ENCODE results near the gene ZBTB7C. TPM values are rescaled to one million over a fixed set of nuclear protein-coding genes. Genes with fewer than 3 reads are reported as not detected.

The ZBTB7C gene
- total and polyA plus RNA-seq, 4 donors, result 3.2 to 10.9 (median 3.7) TPM

GRCh38 chr18:48024009-48024512 is 385.1 kb downstream of the ZBTB7C start:
- Histone ChIP-seq H3K9me3 (ENCODE audit: control insufficient read depth in 4 of 4, insufficient read depth in 3 of 4, low read length in 3 of 4) (no peaks in the 10 kb centered on the region), H3K36me3 (ENCODE audit: control insufficient read depth in 4 of 4, insufficient read depth in 4 of 4, low read length in 4 of 4) (no peaks in the 10 kb centered on the region), H3K4me1 (ENCODE audit: control insufficient read depth in 5 of 5, insufficient read depth in 5 of 5, low read length in 5 of 5) (peaks cover 0 to 11% (median 0%) of the 10 kb centered on the region in 5 donors), H3K9ac (ENCODE audit: insufficient read depth in 1 of 2, low read length in 2 of 2) (no peak overlapping the region), H3K27me3 (ENCODE audit: control insufficient read depth in 3 of 3, insufficient read depth in 3 of 3, low read length in 2 of 3) (peaks cover 0 to 6% (median 4%) of the 10 kb centered on the region in 3 donors), H3K27ac (ENCODE audit: low read depth in 1 of 2, low read length in 1 of 2) (no peak overlapping the region), H3K4me3 (no peak overlapping the region)
- DNase-seq, result no peak
- TF ChIP-seq CTCF (IDR thresholded peaks at IDR 0.05; ENCODE audit: control extremely low read depth, extremely low read depth), result no peak
- 84 to 88% methylated on average over 4 of the region's 4 CpGs for WGBS, 2 donors
- ATAC-seq (ENCODE audit: insufficient read depth, low FRiP score), result no peak

DNA sequence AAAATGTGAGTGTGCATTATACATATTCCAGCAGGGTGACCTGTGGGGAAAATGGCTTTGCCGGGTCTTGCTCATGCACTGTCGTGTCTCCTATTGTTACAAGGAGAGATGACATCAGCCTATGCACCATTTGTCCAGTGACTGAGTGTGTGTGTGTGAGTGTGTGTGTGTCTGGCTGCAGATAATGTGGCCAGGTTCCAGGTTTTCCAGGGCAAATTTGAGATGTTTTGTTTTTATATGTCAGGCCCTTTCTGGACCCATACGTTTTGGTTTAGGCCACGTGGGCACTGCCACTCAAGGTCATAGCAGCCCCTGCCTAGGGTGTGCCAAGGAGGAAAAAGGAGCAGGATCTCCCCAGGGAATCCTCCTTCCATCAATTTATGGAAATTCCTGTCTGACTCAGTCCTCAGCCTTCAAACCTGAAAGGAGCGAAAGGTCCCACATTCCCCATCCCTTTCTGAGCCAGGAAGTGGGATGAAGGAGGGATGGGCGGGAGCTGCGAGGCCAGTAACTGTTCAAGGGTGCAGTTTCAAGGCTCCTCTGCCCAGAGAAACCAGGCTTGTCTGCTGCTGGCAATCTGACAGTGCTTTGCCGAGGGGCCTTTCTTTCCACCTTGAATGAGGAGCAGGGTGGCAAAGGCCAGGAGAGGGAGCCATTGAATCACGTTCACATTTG is 385.7 kb downstream of the ZBTB7C start:
- H3K27me3 ChIP-seq (ENCODE audit: control insufficient read depth in 3 of 3, insufficient read depth in 3 of 3, low read length in 2 of 3), result peaks cover 0 to 6% (median 4%) of the 10 kb centered on the region in 3 donors
- H3K9me3 ChIP-seq (ENCODE audit: control insufficient read depth in 4 of 4, insufficient read depth in 3 of 4, low read length in 3 of 4), result no peaks in the 10 kb centered on the region
- no peak for TF ChIP-seq CTCF (IDR thresholded peaks at IDR 0.05; ENCODE audit: control extremely low read depth, extremely low read depth)
- peak; percentile 44 to 64 (median 46) for DNase-seq
- ATAC-seq (ENCODE audit: insufficient read depth, low FRiP score), result no peak
- no peak overlapping the region for H3K4me3 ChIP-seq
- H3K27ac ChIP-seq (ENCODE audit: low read depth in 1 of 2, low read length in 1 of 2), result no peak overlapping the region
- 33 to 44% methylated on average over 9 of the region's 9 CpGs for WGBS, 2 donors
- no peak overlapping the region for H3K9ac ChIP-seq (ENCODE audit: insufficient read depth in 1 of 2, low read length in 2 of 2)
- peaks cover 0 to 11% (median 0%) of the 10 kb centered on the region in 5 donors for H3K4me1 ChIP-seq (ENCODE audit: control insufficient read depth in 5 of 5, insufficient read depth in 5 of 5, low read length in 5 of 5)
- H3K36me3 ChIP-seq (ENCODE audit: control insufficient read depth in 4 of 4, insufficient read depth in 4 of 4, low read length in 4 of 4), result no peaks in the 10 kb centered on the region

- H3K4me1 ChIP-seq (ENCODE audit: control insufficient read depth in 5 of 5, insufficient read depth in 5 of 5, low read length in 5 of 5), result peaks cover 0 to 10% (median 0%) of the 10 kb centered on the region in 5 donors
- 62 to 66% methylated on average over 16 of the region's 16 CpGs for WGBS, 2 donors
- H3K9ac ChIP-seq (ENCODE audit: insufficient read depth in 1 of 2, low read length in 2 of 2), result no peak overlapping the region
- H3K9me3 ChIP-seq (ENCODE audit: control insufficient read depth in 4 of 4, insufficient read depth in 3 of 4, low read length in 3 of 4), result no peaks in the 10 kb centered on the region
- H3K27ac ChIP-seq (ENCODE audit: low read depth in 1 of 2, low read length in 1 of 2), result no peak overlapping the region
- H3K4me3 ChIP-seq, result no peak overlapping the region
- peaks cover 0 to 6% (median 4%) of the 10 kb centered on the region in 3 donors for H3K27me3 ChIP-seq (ENCODE audit: control insufficient read depth in 3 of 3, insufficient read depth in 3 of 3, low read length in 2 of 3)
- peak; percentile 46 for TF ChIP-seq CTCF (IDR thresholded peaks at IDR 0.05; ENCODE audit: control extremely low read depth, extremely low read depth)
- ATAC-seq (ENCODE audit: insufficient read depth, low FRiP score) (peak; percentile 68), DNase-seq (peak in 2 of 3 donors; percentile 59 to 71)
- H3K36me3 ChIP-seq (ENCODE audit: control insufficient read depth in 4 of 4, insufficient read depth in 4 of 4, low read length in 4 of 4), result no peaks in the 10 kb centered on the region
Observed at GRCh38 chr18:48022531-48023329, 386.5 kb downstream of the ZBTB7C start.

Measured in lung (tissue), 12 donors.